ENCODE results near the gene SH3BP2.
A peak's percentile ranks its signal among the peaks of the same experiment; 100 is the strongest.
"Not testable (repeated sequence)": the region's sequence is repeated elsewhere in the genome, so short reads cannot be mapped to it uniquely, and the experiment has no call there.

The SH3BP2 gene

DNA sequence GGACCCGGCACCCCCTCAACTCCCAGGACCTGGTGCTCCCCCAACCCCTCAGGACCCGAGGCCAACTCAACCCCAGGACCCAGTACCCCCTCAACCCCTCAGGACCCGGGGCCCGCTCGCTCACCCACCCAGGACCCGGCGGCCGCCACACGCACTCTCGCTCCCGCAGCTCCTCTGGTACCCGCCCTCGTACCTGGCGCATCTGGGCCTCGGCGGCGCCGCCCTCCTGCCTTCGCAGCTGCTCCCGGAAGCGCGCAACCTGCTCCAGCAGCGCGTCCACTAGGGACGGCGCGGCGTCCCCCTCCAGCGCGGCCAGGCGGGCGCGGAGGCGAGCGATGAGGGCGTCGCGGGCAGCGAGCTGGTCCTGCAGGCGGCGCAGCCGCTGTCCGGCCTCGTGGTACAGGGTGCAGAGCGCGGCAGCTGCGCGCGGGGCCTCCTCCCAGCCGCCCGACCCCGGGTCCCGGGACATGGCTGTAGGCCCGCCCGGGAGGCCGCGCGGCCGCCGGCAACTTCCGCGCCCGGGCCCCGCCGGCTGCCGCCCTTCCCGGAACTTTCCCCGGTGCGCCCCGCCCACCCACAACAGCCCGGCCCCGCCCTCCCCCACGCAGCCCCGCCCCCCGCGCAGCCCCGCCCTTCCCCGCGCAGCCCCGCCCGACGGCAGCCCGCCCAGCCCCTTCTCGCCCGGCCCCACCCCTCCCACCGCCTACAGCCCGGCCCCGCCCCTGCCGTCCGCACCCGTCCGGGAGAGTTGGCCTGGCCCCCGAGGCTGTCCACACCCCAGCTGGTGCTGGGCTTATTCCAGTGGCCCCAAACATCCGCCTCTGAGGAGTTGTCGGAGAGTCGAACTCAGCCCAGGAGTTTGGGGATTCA is 36.8 kb upstream of the SH3BP2 start, which contains the start of gene TNIP2:
Gene TNIP2, minus strand, starts transcription at position 516 of the 870 bp plus-strand sequence. Its CDS starts 47 bp downstream, at position 469.
- no peak for TF ChIP-seq ZNF274 (IDR thresholded peaks at IDR 0.05; ENCODE audit: low read depth, low read length)

DNA sequence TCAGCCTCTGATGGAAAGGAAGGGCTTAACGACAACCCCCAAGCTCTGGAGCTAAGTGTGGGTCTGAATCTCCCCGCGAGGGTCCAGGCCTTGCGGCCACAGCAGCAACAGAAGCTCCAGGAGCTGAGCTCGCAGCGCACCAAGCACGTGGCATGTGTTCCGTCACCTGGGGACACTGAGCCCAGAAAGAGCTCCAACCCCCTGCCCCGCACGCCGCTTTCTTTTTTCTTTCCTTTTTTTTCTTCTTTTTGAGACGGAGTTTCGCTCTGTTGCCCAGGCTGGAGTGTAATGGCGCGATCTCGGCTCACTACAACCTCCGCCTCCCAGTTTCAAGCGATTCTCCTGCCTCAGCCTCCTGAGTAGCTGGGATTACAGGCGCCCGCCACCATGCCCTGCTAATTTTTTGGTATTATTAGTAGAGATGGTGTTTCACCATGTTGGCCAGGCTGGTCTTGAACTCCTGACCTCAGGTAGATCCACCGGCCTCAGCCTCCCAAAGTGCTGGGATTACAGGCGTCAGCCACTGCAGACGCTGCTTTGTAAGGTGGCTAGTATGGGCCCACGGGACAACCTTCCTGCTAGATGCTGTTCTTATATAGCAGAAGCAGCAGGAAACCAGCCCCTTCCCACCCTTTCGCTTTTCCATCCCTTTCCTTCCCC is 36.1 kb upstream of the SH3BP2 start:
- no peak overlapping the region; the same call in 1 of the 2 replicates for H3K4me3 ChIP-seq (ENCODE audit: low read length)
- TF ChIP-seq ZNF274 (IDR thresholded peaks at IDR 0.05; ENCODE audit: low read depth, low read length): no peak

More for the DNA sequence above, 36.8 kb upstream of the SH3BP2 start, which contains the start of gene TNIP2:
- H3K4me3 ChIP-seq (ENCODE audit: low read length): peak within 1 kb of the TSS; percentile 98

DNA sequence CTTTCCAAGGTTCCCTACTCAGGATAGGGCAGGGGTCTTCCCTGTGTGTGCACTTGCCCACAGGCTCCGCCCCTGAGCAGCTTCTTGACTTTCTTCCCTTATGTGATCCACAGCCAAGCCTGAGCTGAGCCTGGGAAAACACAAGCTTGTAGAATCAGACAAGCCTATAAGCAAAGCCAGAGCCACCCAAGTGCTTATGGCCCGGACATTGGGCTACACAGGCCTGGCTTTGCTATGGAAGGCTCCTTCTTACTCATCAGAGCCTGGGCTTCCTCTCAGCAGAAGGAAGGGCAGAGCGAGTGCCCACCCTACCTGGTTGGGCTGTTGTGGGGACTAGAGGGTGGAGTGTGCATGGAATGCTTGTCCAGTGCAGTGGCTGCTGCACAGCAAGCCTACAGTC is 35.5 kb upstream of the SH3BP2 start:
- no peak overlapping the region for H3K4me3 ChIP-seq (ENCODE audit: low read length)
- TF ChIP-seq ZNF274 (IDR thresholded peaks at IDR 0.05; ENCODE audit: low read depth, low read length): no peak

DNA sequence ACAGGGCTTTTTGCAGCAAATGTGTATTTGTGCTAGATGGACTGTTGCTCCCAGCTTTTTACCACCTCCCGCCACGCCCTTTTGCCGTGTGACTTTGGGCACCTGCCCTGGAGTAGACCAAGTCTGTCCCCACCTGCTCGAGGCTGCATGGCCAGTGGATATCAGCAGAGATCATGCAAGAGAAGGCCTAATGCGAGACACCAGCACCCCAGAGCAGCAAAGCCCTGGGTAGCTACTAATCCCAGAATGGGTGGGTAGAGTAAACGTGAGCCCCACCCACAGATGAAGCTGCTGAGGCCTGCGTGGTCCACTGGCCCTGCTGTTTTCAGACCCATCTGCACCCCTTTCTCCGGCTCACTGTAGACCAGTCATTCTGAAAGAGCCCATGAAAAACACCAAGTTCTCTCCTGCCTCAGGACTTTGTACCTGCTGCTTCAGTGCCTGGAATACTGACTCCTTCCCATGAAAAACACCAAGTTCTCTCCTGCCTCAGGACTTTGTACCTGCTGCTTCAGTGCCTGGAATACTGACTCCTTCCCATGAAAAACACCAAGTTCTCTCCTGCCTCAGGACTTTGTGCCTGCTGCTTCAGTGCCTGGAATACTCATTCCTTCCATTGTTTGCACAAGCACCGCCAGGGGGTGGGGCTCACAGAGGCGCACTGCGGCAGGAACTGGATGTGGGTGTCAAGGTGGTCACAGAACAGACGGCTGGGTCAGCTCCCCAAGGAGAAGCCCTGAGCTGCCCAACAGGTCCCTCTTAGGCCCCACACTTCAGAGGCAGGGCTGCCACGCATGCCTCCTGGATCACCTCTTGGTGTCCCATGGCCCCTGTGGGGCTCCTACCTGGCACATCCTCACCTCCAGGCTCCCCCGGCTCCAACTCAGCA is 31.6 kb upstream of the SH3BP2 start:
- no peak for TF ChIP-seq ZNF274 (IDR thresholded peaks at IDR 0.05; ENCODE audit: low read depth, low read length)
- H3K4me3 ChIP-seq (ENCODE audit: low read length): no peak overlapping the region

DNA sequence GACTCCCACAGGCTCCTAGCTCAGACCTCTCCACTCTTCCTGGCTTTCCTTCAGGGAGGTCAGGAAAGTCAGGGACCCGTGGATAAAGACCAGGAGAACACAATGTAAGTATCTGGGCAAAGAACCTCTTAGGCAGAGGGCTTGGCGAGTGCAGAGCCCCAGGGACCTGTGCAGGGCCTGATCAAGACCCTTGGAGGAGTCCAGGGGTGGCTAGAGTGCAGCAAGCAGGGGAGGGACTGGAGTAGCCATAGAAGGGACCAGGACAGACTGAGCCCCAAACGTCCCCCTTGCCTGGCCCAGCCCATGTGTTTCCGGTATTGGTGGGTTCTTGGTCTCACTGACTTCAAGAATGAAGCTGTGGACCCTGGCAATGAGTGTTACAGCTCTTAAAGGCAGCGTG is 30.8 kb upstream of the SH3BP2 start:
- H3K4me3 ChIP-seq (ENCODE audit: low read length): no peak overlapping the region
- no peak for TF ChIP-seq ZNF274 (IDR thresholded peaks at IDR 0.05; ENCODE audit: low read depth, low read length)

DNA sequence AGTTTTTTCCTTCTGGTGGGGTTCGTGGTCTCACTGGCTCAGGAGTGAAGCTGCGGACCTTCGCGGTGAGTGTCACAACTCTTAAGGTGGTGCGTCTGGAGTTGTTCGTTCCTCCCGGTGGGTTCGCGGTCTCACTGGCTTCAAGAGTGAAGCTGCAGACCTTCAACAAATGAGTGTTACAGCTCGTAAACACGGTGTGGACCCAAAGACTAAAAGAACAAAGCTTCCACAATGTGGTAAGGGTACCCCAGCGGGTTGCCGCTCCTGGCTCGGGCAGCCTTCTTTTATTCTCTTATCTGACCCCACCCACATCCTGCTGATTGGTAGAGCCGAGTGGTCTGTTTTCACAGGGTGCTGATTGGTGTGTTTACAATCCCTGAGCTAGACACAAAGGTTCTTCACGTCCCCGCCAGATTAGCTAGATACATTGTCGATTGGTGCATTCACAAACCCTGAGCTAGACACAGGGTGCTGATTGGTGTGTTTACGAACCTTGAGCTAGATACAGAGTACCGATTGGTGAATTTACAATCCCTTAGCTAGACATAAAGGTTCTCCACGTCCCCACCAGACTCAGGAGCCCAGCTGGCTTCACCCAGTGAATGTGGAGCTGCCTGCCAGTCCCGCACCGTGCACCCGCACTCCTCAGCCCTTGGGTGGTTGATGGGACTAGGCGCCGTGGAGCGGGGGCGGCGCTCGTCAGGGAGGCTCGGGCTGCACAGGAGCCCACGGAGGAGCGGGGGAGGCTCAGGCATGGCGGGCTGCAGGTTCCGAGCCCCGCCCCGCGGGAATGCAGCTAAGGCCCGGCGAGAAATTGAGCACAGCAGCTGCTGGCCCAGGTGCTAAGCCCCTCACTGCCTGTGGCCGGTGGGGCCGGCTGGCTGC is 30.2 kb upstream of the SH3BP2 start:
- H3K4me3 ChIP-seq (ENCODE audit: low read length): not testable (repeated sequence)

DNA sequence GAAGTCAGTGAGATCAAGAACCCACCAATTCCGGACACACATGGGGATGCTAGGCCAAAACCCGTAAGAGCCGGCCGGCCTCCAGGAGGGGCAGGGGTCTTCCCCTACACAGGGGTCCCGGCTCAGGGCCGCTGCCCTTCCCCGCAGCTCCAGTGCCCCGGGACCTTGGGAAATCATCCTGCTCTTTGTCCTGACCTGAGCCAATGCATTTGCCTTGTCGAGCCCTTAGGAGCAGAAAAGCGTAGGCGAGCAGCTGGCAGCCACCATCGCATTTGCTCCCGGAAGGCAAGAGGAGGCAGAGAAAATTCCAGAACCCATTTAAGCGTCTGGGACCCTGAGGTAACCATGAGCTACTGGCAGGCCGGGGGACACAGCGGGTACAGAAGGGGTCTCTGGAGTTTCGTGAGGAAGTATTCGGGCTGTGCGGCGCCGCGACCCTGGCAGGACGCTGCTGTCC is 29.3 kb upstream of the SH3BP2 start:
- TF ChIP-seq ZNF274 (IDR thresholded peaks at IDR 0.05; ENCODE audit: low read depth, low read length): no peak
- H3K4me3 ChIP-seq (ENCODE audit: low read length): no peak overlapping the region; the same call in 1 of the 2 replicates

DNA sequence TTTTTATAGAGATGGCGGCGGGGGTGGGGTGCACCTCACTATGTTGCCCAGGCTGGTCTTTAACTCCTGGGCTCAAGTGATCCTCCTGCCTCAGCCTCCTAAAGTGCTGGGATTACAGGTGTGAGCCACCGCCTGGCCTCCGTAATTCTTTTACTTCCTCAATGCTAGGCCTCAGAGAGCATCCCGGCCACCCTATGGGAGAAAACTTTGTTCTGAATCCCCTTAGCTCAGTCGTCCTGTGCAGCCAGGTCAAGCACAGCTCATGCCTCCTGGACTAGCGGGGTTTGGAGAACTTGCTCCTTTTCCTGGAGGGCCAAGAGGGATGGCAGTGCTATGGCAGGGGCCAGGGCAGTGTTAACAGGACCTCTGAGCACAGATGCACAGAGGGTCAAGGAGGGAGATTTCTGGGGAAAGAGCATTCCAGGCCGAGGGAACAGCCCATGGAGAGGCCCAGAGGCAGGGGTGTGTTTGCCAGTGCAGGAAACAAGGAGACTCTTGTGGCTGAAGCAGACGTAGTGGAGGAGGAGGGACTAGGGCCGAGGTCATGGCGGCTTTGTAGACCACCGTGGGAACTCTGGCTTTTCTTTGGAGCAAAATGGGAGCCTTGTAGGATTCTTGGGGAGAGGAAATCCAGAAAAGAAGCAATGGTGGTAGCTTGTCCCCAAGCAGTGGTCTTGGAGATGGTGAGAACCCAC is 26.9 kb upstream of the SH3BP2 start:
- H3K4me3 ChIP-seq (ENCODE audit: low read length): no peak overlapping the region
- no peak for TF ChIP-seq ZNF274 (IDR thresholded peaks at IDR 0.05; ENCODE audit: low read depth, low read length)

DNA sequence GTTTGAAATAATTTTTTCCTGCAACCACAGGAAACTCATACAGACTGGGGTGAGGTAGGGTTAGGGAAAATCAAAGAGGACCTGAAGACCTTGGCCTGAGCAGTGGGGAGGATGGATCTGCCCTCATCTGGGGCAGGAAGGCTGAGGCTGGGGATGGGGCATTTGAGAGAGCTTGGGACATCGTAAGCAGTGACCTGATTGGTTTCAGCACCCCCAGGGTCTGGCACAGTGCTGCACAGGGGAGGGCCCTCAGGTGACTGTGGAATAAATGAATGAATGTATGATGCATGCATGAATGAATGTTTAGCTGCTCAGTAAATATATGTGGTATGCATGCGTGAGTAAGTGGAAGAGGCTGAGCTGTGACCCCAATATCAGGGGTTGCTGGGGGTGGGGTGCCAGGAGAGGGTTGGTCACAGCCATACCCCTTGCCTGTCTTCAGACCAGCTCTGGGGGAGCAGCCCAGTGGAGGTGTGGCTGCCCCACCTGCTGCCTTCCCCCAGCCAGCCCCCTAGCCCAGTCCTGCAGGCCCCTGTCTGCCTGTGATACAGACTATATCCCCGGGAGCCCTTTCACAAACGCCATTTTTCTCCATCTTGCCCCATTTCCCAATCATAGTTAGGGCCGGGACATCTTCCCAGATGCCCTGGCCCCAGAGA is 25.7 kb upstream of the SH3BP2 start:
- no peak overlapping the region for H3K4me3 ChIP-seq (ENCODE audit: low read length)
- no peak for TF ChIP-seq ZNF274 (IDR thresholded peaks at IDR 0.05; ENCODE audit: low read depth, low read length)

DNA sequence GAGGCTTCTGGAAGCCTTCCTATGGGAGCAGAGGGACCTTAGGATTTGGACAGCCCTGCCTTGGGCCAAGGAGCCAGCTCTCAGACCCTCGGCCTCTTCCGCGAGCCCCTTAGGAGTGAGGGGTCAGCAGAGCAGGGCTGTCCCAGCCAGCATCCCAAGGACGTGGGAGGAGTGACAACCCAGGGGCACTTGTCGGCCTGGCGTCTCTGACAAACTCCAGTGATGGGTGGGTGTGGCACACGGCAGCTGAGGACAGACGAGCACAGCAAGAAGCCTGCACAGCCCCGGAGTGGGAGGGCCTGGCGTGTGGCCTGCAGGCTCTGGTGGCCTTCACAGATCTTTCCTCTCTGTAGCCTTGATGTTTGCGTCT is 25.2 kb upstream of the SH3BP2 start:
- no peak overlapping the region for H3K4me3 ChIP-seq (ENCODE audit: low read length)
- no peak for TF ChIP-seq ZNF274 (IDR thresholded peaks at IDR 0.05; ENCODE audit: low read depth, low read length)

DNA sequence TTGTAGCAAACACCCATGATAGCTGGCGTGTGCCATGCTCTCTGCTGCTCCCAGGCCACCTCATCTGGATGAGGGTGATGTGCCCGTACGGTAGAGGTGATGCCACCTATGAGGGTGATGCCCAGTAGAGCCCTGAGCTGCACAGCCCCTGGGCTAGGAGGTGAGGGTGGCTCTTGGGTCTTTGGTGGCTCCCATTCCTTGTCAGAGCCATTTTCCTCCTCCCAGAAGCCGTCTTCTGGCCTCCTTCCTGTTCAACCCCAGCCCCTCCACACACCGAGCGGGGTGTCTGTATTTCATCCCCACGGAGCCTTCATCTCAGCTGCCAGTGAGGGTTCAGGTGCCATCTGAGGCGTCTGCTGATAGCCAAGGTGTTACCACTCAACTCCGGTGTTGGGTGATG is 24.8 kb upstream of the SH3BP2 start:
- no peak overlapping the region for H3K4me3 ChIP-seq (ENCODE audit: low read length)
- no peak for TF ChIP-seq ZNF274 (IDR thresholded peaks at IDR 0.05; ENCODE audit: low read depth, low read length)

DNA sequence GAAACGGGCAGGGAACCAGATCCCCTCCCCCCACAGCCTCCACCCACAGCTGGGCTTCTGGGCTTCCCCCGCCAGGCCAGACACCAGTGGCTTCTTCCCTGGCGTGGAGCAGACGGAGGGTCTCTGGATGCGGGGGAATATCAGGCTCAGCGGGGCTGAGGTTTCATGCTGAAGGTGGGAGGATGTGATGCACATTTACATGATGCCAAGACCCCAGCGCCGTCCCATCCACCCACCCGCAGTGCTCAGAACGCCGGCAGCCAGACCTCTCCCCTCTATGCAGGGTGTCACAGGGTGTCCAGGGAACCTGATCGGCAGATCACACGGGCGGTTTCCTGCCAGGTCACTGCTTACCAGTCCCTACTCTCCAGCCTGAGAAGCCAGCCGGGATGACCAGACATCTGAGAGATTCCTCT is 24.0 kb upstream of the SH3BP2 start:
- no peak overlapping the region for H3K4me3 ChIP-seq (ENCODE audit: low read length)
- TF ChIP-seq ZNF274 (IDR thresholded peaks at IDR 0.05; ENCODE audit: low read depth, low read length): no peak
